ENCODE data around the gene PSG2.
"Not testable (repeated sequence)": the region's sequence is repeated elsewhere in the genome, so short reads cannot be mapped to it uniquely, and the experiment has no call there.

The PSG2 gene

DNA sequence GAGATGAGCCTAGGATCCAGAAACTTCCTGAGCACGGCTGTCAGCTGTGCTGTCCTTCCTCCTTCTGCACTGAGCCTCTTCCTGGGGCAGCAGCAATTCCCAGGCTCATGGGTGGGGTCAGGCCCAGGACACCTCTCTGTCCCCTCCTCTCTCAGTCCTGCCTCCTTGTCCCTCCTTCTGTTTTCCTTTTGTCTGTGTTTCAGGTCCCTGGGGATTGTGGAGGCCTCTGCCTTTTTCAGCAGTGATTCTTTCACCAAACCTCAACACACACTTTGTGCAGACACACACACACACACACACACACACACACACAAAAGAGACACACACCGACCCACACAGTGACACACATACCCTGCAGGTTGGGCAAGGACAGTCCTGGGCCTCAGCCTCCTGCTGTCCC, at the start of gene PSG2:
Gene PSG2 (minus strand): TSS at position 101 of the 400 bp plus-strand sequence. CDS start 132 bp downstream, outside the sequence.
- not testable (repeated sequence) for DNase-seq

DNA sequence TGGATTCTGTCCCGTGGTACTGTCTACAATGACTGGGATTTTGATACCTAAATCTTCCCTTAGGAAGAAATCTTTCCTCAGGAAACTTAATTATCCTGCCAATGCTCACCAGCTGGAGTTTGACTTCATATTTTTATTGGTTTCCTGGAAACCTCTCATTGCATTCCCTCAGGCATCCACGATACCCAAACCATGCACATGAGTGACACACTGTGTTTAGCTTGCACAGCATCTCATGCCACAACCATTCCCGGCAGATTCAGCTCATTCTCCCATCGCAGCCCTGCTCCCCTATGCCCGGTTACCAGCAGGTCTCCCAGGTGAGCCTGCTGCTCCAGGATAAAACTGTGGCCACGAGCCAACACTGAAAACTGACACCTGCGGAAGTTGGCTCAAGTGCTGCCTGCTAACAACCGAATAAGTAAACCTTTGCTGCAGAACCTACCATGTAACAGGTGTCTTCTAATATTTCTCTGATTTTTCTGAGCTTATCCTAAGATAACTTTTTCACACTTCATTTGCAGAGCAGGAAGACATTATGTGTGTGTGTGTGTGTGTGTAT, 48.9 kb upstream of the PSG2 start:
- DNase-seq = not testable (repeated sequence)

DNA sequence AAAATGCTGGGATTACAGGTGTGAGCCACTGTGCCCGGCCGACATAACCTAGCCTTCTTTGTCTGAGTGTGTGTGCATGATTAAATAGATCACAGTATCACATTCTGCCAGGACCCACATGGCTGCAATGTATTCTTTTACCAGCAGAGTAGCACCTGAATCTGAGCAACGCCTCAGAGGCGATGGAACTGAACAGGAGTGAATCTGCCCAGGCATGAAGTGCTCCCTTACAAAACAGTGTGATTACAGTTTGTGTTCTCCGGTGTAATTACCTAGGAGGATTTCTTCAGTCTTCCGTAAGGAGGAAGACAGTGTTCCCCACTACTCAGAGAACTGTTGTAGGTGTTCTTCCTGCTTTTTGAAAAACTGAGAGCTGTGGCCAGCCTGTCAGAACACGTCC, 46.7 kb upstream of the PSG2 start:
- DNase-seq = not testable (repeated sequence)

DNA sequence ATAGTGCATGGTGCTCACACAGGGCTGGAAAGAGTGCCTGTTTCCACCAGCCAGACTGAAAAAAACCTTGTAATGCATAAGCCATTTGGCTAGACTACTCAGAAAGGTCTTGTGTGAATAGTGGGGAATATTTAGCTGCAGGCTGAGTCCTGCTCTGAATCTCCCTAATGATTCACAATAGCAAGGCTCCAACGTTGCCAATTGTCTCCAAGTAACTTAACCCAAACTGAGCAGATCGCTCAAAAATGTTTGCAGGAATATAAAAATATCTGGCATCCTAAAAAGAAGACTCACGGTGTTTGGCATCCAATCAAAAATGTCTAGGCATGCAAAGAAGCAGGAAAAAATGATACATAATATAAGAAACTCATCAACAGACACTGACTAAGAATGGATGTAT, 44.8 kb upstream of the PSG2 start:
- not testable (repeated sequence) for DNase-seq

DNA sequence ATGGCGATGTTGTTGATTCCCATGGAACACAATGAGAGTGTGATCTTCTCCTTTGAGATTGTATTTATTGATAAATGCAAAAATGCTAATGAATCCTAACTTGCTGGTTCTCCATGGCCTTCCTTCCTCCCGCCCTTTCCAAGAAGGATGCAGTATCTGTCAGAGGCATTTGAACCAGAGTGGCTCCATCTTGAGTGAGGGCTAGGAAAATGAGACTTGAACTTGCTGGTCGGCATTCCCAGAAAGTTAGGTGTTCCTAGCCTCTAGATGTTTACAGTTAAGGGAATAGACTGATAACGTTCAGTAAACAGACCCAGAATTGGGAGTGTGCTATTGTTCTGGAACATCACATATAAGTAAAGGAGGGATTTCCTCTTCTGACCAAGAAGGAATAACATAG, 44.2 kb upstream of the PSG2 start:
- DNase-seq = no peak

DNA sequence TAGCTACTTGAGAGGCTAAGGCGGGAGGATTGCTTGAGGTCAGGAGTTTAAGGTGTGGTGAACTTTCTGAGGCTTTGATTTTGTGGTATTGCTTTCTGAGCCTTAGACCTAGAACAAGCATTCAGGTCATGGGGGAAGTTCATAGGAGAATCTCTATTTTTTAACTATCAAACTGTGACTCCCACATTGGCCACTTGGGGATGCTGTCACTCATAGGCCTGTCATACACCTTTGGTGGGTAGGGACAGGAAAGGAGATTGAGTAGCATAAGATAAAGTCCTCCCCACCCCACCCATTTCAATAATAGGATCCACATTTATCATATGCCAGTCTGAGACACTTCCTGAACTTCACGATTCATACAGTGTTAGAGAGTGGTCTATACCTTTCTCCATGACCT, 41.9 kb upstream of the PSG2 start:
- no peak for DNase-seq

DNA sequence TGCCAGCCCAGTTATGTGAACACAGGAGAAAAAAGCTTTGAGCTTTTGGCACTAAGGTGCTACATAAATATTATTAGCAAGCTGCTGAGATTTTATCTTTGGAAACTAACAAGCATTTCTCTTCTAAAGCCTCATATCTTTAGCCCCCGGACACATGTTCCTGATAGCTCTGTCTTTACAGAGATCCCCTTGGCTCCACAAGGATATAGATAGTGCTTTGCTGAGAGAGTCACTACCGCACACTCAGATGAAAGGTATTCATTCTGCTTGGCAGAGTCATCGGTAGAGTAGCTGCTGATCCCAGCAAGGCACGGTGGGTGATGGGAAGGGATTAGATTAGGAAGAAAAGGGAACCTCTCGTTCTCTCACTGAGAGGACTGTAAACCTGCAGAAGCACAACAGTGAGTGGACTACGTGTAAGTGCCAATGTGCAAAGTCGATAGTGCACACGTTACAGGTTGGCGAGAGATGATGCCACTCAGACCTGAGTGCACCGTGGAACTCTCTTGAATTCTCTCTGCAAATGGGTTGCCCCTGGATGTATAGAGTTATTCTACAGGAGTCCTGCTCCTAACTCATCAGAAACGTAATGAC, 38.0 kb upstream of the PSG2 start:
- DNase-seq = not testable (repeated sequence)

DNA sequence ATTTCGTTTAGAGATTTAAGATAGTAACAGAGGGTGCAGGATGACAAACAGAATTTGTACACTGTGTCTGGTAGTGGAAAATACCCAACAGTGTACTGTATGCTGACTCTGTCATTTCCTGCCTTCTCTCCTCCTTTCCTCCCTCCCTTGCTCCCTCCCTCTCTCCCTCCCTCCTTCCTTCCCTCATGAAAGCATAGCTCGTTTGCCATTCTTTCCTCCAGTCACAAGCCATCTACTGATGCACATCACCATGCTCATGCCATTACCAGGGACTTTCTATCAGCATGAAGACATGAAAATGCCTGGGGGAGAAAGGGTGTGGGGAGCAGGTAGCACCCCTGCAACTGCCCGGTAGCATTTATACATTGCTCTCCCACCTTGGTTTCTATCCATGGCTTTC, 37.0 kb upstream of the PSG2 start:
- DNase-seq = not testable (repeated sequence)

DNA sequence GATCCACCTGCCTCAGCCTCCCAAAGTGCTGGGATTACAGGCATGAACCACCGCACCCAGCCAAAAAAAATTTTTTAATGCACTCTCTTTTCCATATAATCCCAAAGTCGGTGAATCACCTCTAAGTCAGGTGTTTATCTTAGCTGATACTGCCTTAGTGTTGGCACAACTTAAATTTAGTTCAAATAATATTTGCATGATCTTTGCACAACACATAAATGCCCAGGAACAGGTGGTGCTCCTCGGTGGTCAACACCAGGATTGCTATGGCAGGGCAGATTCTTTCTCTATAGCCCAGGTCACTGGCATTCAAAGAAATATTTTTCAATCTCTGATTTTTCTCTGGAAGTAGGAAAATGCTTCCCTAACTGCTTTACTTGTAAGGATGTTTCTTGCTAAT, 33.9 kb upstream of the PSG2 start:
- DNase-seq = not testable (repeated sequence)

DNA sequence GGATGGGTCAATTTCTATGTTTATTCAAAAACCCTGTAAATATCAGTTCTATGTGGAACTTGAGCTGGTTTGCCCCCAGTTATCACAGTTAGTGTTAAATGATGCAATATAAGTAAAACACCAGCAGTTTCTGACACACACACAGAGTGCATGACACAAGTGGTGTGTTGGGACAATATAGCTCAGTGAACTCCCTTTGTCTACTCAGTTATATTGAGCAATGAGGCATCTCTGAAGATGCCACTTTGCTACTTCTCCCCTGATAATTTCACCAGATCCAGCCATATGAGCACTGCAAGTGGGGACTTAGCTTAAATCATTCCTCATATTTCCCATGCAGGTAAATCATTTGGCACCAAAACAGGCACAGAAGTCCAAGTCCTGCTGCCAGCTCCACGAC, 33.0 kb upstream of the PSG2 start:
- DNase-seq = not testable (repeated sequence)

DNA sequence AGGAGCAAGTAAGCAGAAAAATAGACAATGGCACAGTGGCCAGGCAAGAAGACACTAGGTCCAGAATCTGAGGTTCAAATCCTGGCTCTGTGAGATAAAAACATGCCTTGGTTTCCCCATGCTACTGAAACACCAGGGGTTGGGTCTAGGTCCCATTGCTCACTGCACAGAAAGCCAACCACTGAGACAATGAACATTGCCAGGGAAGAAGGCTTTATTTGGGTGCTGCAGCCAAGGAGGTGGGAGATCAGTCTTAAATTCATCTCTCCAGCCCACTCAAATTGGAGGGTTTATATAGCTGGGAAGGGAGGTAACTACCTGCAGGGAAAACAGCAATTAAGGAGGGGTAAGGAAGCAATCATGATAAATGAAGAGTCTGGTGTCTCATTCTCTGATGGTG, 32.6 kb upstream of the PSG2 start:
- not testable (repeated sequence) for DNase-seq

DNA sequence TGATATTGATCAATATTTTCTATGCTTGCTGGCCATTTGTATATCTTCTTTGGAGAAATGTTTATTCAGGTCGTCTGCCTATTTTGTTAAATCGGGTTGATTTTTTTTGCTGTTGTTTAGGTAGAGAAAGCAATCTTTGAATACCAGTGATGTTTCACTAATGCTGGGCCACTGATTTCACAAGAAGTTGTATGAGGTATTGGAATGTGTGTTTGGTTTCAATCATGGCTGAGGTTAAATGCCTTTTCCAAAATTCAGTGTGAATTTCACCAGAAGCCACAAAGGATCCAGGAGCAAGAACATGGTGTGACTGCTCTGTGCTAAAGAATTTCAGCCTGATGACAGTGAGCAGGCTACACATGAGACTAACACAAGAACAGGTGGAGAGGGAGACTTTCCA, 32.1 kb upstream of the PSG2 start:
- DNase-seq = not testable (repeated sequence)

DNA sequence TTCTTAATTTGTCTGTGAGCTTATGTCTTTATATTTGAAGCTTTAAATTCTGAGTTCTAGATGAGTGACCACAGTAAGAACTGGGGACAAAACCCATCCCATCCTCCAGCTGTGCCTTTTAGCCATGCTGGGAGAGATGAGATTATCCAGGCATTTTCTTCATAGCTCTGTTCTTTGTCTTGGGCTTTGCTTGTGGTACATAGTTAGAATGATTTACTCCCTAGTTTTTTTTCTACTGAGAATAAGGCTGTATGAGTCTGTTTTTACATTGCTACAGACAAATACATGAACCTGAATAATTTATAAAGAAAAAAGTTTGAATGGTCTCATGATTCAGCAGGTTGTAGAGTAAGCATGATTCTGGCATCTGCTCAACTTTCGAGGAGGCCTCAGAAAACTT, 24.9 kb upstream of the PSG2 start:
- not testable (repeated sequence) for DNase-seq

DNA sequence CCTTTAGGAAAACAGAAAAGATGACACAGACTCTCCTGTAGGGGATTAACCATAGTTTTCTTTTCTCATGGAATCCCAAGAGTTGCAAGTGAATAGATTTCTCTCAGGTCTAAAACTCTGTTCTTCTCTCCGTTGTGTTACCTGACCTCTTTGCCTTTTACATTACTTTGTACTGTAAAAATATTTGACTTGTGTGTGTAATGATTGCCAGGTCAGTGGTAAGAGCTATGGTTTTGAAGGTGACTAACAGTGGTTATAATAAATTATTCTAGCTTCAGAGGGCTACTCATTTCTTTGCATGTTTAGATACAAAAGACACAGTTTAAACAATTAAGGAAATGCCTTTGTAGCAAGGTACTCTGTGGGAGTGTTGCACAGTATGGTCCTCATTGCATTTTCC, 23.0 kb upstream of the PSG2 start:
- no peak for DNase-seq

DNA sequence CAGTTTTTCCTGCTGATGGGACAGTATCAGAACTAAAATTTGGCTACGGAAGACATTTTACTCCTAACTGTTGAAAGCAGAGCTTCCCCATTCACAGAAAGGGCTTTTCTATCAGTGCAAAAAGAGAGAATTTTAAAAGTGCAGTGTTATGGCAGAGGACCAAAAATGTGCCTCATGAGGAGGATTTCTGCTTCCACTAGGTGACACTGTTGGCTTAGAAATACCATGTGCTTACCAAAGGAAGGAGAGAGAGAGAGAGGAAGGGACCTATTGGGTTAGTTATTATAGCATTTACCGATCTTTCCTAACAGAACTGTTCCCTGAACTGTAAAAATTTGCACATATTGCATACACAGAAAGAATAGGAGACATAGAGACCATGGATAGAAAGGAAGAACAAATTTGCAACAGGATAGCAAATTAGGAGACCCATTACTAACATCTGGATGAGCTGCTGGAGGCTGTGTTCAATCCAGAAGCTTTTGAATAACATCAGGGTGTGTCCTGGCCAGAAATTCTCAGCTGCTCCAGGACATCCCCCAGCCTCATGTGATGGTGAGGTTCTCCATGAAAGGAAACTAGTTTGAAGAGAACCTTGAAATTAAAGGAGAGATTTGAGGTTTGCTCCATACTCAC, 21.8 kb upstream of the PSG2 start:
- DNase-seq = not testable (repeated sequence)

DNA sequence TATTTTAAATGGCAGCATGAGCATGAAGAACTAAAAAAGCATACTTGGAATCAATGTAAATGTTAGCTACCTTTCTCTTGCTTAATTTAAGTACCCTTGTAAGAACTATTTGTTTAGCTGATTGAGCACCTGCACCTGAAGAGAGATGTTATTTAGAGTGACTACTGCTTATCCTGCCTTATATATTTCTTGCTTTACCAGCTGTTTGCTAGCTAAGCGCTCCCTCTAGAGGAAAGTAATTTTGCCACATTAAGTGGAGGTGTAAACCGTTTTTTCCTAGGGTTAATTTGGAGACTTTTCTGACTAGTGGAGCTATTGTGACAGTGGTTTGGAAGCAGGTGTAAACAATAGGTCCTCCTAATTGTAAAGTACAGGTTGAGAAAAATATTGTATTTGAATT, 19.4 kb upstream of the PSG2 start:
- DNase-seq = no peak

DNA sequence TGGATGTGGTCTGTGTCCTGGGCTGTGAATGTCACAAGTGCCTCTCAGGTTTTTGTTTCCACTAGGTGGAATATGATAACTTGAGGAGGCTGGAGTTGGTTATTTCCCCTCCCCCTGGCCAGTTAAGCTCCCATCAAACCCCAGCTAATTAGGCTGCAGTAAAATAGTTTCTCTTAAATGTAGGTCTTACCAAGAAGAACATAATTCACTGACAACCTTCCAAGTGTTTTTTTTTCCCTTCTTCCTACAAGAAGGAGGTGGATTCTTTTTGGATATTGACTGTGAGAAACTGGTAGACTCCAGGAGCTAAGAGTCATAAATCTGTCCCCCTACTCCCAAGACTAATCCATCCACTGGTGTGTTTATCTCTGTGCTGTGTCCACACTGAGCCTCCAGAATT, 15.9 kb upstream of the PSG2 start:
- not testable (repeated sequence) for DNase-seq

DNA sequence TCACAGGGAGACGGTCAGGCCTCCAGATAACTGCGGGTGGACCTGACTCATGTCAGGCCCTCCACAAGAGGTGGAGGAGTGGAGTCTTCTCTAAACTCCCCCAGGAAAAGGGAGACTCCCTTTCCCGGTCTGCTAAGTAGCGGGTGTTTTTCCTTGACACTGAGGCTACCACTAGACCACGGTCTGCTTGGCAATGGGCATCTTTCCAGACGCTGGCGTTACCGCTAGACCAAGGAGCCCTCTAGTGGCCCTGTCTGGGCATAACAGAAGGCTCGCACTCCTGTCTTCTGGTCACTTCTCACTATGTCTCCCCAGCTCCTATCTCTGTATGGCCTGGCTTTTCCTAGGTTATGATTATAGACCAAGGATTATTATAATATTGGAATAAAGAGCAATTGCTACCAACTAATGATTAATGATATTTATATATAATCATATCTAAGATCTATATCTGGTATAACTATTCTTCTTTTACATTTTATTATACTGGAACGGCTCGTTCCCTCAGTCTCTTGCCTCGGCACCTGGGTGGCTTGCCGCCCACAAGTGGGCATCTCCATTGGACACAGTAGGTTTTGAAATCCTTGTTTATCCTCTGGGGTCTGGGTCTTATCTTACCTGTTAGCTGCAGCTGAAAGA, 5.3 kb upstream of the PSG2 start:
- peak; percentile 33 for DNase-seq

DNA sequence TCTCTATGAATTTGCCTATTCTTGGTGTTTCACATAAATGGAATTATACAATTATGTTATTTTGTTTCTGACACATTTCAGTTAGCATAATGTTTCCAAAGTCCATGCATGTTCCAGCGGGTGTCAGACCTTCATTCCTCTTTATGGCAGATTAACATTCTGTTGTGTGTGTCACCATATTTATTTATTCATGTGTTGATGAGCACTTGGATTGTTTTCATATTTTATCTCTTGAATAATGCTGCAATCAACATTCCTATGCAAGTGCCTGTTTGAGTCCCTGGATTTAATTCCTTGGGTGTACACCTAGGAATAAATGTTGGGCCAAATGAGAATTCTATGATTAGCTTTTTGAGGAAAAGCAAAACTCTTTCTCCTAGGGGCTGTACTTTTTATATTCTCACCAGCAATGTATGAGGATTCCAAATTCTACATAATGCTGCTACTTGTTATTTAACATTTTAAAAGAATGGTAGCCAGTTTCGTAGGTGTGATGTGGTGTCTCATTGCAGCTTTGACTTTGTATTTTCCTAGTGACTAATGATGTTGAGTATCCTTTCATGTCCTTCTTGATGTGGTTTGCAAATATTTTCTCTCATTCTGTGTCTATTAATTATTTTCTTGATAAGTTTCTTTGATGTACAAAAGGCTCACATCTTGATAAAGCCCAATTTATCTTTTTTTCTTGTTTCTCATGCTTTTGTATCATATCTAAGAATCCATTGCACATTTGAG, 3.5 kb upstream of the PSG2 start:
- DNase-seq = not testable (repeated sequence)

DNA sequence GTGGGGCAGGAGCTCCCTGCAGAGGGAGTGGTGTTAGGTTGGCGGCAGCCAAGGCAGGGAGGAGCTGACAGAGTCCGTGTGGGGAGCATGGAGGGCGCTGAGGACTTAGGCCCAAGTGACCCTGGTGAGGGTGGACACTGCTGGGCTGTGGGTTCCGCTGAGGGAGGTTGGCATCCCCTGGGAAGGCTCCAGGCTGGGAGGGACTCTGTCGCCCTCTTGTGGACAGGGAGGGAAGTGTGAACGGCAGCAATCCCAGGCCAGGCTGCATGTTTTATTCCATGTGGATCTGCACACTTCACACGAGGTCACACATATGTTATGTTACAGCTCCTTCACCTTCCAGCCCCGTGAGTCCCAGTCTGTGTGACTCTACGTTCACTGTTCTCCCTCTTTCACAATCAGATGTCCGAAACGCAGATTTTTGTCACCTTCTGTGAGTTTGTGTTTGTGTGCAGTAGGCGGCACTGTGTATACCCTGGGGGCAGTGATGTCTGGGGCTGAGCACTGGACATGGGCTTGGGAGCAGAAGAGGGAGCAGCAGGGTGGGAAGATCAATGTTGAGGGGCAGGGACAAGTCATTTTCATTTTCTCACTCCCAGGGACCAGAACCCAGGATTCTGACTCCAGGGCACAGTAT, 1.8 kb upstream of the PSG2 start:
- DNase-seq = not testable (repeated sequence)

DNA sequence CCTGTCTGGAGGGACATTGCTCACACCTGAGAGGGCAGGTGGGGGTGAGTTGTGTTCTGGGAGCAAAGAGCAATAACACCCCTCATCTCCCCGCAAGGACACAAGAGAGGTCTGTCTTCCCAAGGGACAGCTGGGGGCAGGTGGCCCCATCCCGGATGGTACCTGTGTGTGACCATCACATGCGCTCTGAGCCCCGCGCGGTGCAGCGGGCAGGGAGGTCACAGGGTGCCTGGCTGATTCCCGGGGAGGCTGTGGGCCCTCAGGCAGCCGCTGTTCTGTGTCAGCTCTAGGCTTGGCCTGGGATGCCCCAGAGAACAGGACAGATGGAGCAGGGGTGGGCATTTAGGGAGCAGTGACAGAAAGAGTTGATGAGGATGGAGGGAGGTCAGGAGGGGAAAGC, 1.2 kb upstream of the PSG2 start:
- DNase-seq = not testable (repeated sequence)

DNA sequence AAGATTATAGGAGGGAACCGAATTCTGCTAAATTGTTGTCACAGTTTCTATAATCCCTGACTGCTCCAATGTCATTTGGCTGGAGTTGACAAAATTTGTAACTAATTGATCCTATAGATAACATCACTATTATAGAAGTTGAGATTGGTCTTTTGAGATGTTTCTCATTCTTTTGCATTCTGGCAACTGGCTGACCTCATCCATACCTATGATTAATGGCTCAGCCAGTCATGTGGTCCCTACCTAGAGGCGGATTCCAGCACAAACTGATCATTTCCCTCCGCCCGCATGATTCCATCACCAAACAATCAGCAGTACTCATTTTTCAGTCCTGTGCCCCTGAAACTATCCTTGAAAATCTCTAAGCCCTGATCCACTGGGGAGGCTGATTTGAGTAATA, 4.2 kb downstream of the PSG2 start:
- no peak for DNase-seq

DNA sequence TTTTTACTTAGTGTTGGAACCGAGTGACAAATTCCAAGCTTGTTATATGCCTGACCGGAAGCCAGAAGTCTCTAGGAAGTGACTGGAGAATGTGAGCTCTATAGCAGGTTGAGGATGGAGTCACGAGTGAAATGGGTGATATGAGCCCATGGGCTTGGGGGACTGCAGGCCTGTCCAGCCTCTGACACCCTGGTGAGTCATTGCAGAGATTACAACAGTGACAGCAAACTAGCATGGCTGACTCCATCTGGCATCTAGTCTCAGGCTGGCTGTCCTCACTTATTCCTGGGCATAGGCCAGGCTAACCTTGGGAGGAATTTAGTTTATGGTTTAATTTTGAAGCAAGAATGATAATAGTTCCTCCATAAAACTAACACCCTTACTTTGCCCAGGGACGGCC, 4.6 kb downstream of the PSG2 start:
- DNase-seq = not testable (repeated sequence)
